Measurements from ENCODE around the gene FGF19. TPM values are rescaled to one million over a fixed set of nuclear protein-coding genes. Genes with fewer than 3 reads are reported as not detected.

Gene FGF19
- total RNA-seq, 3 donors from 2014 or later (not counting 1 experiment from before 2014, with no cell fraction given), result not detected

GRCh38 chr11:69746140-69746539, 42.3 kb upstream of the FGF19 start:
- Mint-ChIP-seq H3K4me3 (no peak overlapping the region), H3K4me1 (no peaks in the 10 kb centered on the region), H3K27ac (no peak overlapping the region), H3K9me3 (no peaks in the 10 kb centered on the region), H3K27me3 (ENCODE audit: low read depth in 2 of 2) (peaks cover 3 to 7% of the 10 kb centered on the region in 2 donors), H3K36me3 (no peaks in the 10 kb centered on the region)
- no peaks in the 10 kb centered on the region for H3K36me3 ChIP-seq (ENCODE audit: control insufficient read depth, insufficient read depth, low read length)
- no peaks in the 10 kb centered on the region for H3K27me3 ChIP-seq (ENCODE audit: control insufficient read depth, insufficient read depth, low read length)
- ATAC-seq (no peak), DNase-seq (no peak)
- WGBS (ENCODE audit: insufficient coverage), result 77% methylated on average over 8 of the region's 8 CpGs
- no peaks in the 10 kb centered on the region for H3K4me1 ChIP-seq (ENCODE audit: control insufficient read depth, insufficient read depth, low read length)
- no peak overlapping the region for H3K27ac ChIP-seq (ENCODE audit: low read length)
- no peaks in the 10 kb centered on the region for H3K9me3 ChIP-seq (ENCODE audit: control insufficient read depth, insufficient read depth, low read length)
- TF ChIP-seq CTCF (IDR thresholded peaks at IDR 0.05), result no peak
- intact Hi-C loops (cut with micrococcal nuclease), result no loop called here
- H3K4me3 ChIP-seq (ENCODE audit: low read length), result no peak overlapping the region

DNA sequence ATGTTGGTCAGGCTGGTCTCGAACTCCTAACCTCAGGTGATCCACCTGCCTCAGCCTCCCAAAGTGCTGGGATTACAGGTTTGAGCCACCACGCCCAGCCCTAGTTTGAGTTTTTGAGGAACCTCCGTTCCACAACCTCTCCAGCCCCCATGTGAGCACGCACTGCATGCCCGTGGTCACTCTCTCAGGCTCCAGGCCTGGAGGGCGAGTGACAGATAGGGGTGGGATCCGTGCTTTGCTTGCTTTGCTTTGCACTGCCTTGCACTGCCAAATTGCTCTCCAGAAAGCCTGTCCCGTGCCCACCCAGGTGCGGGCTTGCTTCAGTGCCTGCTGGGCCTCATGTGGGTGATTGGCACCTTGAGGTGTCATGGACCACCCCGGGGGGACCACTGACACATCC, 41.4 kb upstream of the FGF19 start:
- H3K27me3 Mint-ChIP-seq (ENCODE audit: low read depth in 2 of 2), result peaks cover 0 to 7% of the 10 kb centered on the region in 2 donors
- Histone ChIP-seq H3K36me3 (ENCODE audit: control insufficient read depth, insufficient read depth, low read length) (no peaks in the 10 kb centered on the region), H3K4me3 (ENCODE audit: low read length) (no peak overlapping the region), H3K4me1 (ENCODE audit: control insufficient read depth, insufficient read depth, low read length) (no peaks in the 10 kb centered on the region), H3K27me3 (ENCODE audit: control insufficient read depth, insufficient read depth, low read length) (no peaks in the 10 kb centered on the region), H3K9me3 (ENCODE audit: control insufficient read depth, insufficient read depth, low read length) (no peaks in the 10 kb centered on the region), H3K27ac (ENCODE audit: low read length) (no peak overlapping the region)
- H3K27ac Mint-ChIP-seq, result no peak overlapping the region
- ATAC-seq (no peak), DNase-seq (no peak)
- no peaks in the 10 kb centered on the region for H3K36me3 Mint-ChIP-seq
- H3K4me1 Mint-ChIP-seq, result no peaks in the 10 kb centered on the region
- no peaks in the 10 kb centered on the region for H3K9me3 Mint-ChIP-seq
- intact Hi-C loops (cut with micrococcal nuclease), result no loop called here
- 82% methylated on average over 10 of the region's 10 CpGs for WGBS (ENCODE audit: insufficient coverage)
- TF ChIP-seq CTCF (IDR thresholded peaks at IDR 0.05), result no peak
- H3K4me3 Mint-ChIP-seq, result no peak overlapping the region

GRCh38 chr11:69744435-69744834, 40.6 kb upstream of the FGF19 start:
- H3K27me3 ChIP-seq (ENCODE audit: control insufficient read depth, insufficient read depth, low read length), result no peaks in the 10 kb centered on the region
- H3K9me3 ChIP-seq (ENCODE audit: control insufficient read depth, insufficient read depth, low read length), result no peaks in the 10 kb centered on the region
- Mint-ChIP-seq H3K4me1 (no peaks in the 10 kb centered on the region), H3K27ac (no peak overlapping the region), H3K27me3 (ENCODE audit: low read depth in 2 of 2) (peaks cover 0 to 7% of the 10 kb centered on the region in 2 donors), H3K4me3 (no peak overlapping the region), H3K36me3 (no peaks in the 10 kb centered on the region), H3K9me3 (peaks cover 0 to 1% of the 10 kb centered on the region in 2 donors)
- H3K27ac ChIP-seq (ENCODE audit: low read length), result no peak overlapping the region
- no peaks in the 10 kb centered on the region for H3K4me1 ChIP-seq (ENCODE audit: control insufficient read depth, insufficient read depth, low read length)
- TF ChIP-seq CTCF (IDR thresholded peaks at IDR 0.05), result no peak
- no peak overlapping the region for H3K4me3 ChIP-seq (ENCODE audit: low read length)
- DNase-seq (no peak), ATAC-seq (no peak)
- 71% methylated on average over 7 of the region's 7 CpGs for WGBS (ENCODE audit: insufficient coverage)
- no peaks in the 10 kb centered on the region for H3K36me3 ChIP-seq (ENCODE audit: control insufficient read depth, insufficient read depth, low read length)
- intact Hi-C loops (cut with micrococcal nuclease), result no loop called here

DNA sequence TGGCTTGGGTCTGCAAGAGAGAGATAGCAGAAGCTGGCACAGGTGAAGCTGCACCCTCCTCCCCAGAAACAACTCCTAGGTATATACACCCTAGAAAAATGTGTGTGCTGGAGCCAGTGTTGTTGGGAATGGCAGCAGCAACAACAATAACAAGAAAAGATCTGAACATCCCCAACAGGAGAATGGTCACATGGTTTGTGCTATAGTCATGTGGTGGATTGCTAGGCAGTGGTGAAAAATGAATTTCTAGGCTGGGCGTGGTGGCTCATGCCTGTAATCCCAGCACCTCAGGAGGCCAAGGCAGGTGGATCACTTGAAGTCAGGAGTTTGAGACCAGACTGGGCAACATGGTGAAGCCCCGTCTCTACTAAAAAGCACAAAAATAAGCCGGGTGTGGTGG, 31.0 kb upstream of the FGF19 start:
- no peak for DNase-seq
- peaks cover 0 to 2% of the 10 kb centered on the region in 2 donors for H3K9me3 Mint-ChIP-seq
- H3K27me3 Mint-ChIP-seq (ENCODE audit: low read depth in 2 of 2), result peaks cover 9 to 21% of the 10 kb centered on the region in 2 donors
- no peaks in the 10 kb centered on the region for H3K4me1 Mint-ChIP-seq
- H3K4me3 Mint-ChIP-seq, result no peak overlapping the region
- Histone ChIP-seq H3K4me1 (ENCODE audit: control insufficient read depth, insufficient read depth, low read length) (no peaks in the 10 kb centered on the region), H3K27ac (ENCODE audit: low read length) (no peak overlapping the region), H3K27me3 (ENCODE audit: control insufficient read depth, insufficient read depth, low read length) (peaks cover 2% of the 10 kb centered on the region), H3K9me3 (ENCODE audit: control insufficient read depth, insufficient read depth, low read length) (peaks cover 4% of the 10 kb centered on the region), H3K4me3 (ENCODE audit: low read length) (no peak overlapping the region), H3K36me3 (ENCODE audit: control insufficient read depth, insufficient read depth, low read length) (no peaks in the 10 kb centered on the region)
- H3K27ac Mint-ChIP-seq, result no peak overlapping the region
- ATAC-seq, result no peak
- WGBS (ENCODE audit: insufficient coverage), result 89% methylated on average over 3 of the region's 3 CpGs
- TF ChIP-seq CTCF (IDR thresholded peaks at IDR 0.05), result no peak
- no peaks in the 10 kb centered on the region for H3K36me3 Mint-ChIP-seq
- intact Hi-C loops (cut with micrococcal nuclease), result no loop called here
